HG03159 (cell line): ENCODE measurements around the gene TPRG1.

Experiments used
- ATAC-seq: cut with Tn5 transposase; IDR thresholded peaks from one replicate; pipeline ENCODE4 v1.9.1; 2021; ENCODE audit warnings: mild to moderate bottlenecking, moderate library complexity; ENCODE audit not compliant: unreplicated experiment

Gene TPRG1

GRCh38 chr3:189276444-189277219, 104.9 kb downstream of the TPRG1 start:
- ATAC-seq = no peak

DNA sequence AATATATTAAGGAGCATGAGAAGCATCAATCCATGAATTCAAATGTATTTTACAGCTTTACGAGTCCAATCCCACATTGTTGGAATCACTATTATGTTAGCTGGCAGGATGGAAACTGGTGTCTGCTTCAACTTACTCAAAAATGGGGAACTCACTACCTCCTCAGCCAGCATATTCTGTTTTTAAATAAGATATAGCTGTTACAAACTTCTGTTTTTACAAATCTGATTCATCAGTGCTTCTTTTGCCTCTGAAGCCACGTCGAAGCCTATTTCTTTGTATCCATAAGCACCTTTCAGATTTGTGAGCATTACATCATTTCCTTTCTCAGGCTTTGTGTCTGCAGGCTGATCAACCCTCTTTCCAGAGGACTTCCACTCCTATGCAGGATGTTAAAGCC, 105.9 kb downstream of the TPRG1 start:
- ATAC-seq = no peak

DNA sequence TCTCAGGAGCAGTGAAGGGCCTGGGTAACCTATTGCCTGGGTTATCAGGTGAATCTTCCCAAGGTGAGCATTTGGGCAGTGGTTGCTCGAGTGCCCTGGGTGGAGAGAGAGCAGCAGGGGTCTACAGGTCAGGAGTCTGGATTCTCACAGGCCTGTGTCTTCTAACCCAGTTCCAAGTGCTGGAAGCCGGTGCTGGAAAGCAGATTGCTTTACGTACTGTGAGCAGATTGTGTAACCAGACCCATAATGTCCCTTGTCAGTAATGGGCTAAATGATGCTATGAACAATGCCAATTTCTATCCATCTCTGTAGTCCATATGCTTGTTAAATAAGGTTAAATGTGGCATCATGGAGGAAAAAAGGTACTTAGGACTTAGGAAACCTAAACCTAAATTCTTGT, 106.5 kb downstream of the TPRG1 start:
- ATAC-seq = no peak

DNA sequence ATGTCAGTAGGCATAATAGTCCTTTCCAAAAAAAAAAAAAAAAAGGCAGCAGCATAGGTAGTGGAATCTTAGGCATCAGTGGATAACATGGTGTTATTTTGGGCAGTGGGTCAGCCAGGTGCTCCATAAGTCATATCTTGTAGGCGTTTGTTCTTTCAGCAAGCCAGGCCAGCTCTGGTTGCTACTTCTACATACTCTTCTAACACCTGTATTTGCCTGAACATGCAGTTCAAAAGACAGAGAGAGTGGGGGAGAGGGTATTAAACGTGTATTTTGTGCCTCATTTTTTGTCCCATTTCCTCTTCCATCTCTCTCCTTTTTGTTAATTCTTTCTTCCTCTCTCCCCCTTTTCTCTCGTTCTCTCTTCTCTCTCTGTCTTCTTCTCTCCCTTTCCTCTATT, 110.4 kb downstream of the TPRG1 start:
- no peak for ATAC-seq

DNA sequence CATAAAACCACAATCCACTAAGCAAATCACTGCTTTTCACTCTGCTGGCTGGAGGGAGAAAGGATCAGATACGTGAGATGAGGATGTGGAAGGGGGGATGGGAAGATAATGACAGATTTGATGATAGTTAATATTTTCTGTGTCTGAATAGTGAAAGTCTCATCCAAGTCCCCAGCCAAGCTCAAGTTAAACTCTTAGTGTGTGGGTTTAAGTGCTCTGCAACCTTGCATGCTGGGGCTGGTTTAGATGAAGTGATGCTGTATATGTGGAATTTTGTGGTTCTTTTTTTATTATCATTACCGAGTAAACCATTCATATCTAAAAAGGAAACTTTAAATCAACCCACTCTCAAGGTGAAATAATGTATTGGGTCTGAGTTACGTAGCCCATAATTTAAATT, 111.0 kb downstream of the TPRG1 start:
- ATAC-seq = no peak

GRCh38 chr3:189286188-189286587, 114.4 kb downstream of the TPRG1 start:
- ATAC-seq = peak; percentile 37

DNA sequence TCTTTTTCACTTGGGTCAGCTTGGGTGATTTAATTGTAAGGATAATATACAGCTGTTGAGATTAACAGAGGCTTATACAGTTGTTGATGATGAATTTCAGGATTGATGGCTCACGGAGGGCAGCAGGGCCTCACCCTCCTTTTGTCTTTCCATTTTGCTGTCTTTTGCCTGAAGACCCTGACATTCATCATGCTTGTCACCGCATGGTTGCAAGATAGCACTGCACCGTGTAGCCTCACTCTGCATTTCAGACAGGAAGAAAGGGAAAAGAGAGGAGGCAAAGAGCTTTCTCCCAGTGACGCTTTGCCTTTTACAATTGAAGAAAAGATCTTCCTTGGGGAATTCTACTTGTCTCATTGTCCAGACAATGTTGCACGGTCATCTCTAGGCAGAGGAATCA, 115.1 kb downstream of the TPRG1 start:
- ATAC-seq = no peak

DNA sequence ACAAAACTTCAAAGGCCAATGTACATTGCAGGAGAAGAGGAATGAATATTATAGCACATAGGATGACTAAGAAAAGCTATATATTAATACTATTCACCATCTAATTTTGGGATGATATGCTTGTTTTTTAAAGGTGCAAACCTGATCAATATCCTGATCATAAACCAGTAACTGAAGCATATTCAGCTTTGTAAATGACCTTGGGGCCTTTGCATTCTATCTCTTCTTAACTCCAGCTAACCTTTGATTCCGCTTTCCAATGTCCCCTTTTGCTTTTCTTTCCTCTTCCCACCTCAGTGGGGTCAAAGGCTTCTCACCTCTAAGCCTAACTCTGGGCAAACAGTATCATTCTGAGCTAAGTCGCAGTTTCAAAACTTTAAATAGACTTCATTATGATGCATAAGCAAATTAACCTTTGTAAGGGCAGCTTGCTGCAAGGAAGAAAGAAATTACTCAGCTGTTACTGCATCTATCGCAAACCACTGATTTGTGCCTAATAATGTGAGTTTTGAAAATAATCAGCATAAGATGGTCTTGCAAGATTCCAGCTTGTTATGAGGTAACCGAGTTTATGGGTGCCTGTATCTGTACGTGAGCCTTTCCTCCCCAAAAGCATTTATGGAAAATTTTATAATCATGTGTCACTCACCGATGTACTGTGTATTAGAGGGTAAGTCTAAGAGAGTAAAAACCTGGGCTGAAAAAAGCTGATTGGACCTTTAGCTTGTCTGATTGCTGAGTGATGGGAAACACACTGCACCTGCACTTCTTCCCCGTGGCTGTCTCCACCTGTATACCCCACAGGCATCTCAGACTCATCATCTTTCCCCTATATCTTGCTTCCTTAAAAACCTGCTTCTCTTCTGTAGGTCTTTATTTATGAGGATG, 116.8 kb downstream of the TPRG1 start:
- peak; percentile 96 for ATAC-seq

GRCh38 chr3:189289251-189289650, 117.5 kb downstream of the TPRG1 start:
- no peak for ATAC-seq

- ATAC-seq = no peak
Observed at GRCh38 chr3:189292667-189293484, 121.1 kb downstream of the TPRG1 start.

DNA sequence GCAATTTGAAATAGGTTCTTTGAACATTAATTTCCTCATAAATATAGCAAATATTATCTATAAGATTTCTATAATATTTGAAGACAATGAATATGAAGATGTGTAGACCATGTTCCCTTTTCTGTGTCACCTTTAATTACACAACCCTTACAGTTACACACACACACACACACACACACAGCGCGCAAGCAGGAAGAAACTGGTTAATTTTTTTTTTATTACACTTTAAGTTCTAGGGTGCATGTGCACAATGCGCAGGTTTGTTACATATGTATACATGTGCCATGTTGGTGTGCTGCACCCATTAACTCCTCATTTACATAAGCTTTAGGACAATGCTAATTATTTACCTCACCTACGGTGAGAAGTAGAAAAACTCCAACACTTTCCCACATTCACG, 122.9 kb downstream of the TPRG1 start:
- ATAC-seq = no peak

GRCh38 chr3:189295089-189295488, 123.3 kb downstream of the TPRG1 start:
- no peak for ATAC-seq

DNA sequence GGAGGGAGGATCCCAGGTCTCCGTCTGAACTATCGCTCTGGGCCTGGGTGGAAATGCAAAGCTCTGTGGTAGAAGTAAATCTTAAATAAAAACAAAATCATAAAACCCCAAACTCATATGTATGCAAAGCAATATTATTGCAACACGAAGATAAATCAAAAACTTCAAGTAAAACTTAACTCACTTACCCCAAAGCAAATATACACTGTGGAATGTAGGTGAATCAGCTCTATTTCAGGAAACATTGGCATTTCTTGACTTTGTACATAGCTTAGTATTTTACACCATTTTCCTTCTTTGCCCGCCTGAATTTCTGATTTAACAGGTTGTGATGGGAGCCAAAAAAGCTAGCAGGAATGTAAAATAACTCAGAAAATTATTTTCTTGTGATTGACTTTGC, 126.2 kb downstream of the TPRG1 start:
- ATAC-seq = no peak

DNA sequence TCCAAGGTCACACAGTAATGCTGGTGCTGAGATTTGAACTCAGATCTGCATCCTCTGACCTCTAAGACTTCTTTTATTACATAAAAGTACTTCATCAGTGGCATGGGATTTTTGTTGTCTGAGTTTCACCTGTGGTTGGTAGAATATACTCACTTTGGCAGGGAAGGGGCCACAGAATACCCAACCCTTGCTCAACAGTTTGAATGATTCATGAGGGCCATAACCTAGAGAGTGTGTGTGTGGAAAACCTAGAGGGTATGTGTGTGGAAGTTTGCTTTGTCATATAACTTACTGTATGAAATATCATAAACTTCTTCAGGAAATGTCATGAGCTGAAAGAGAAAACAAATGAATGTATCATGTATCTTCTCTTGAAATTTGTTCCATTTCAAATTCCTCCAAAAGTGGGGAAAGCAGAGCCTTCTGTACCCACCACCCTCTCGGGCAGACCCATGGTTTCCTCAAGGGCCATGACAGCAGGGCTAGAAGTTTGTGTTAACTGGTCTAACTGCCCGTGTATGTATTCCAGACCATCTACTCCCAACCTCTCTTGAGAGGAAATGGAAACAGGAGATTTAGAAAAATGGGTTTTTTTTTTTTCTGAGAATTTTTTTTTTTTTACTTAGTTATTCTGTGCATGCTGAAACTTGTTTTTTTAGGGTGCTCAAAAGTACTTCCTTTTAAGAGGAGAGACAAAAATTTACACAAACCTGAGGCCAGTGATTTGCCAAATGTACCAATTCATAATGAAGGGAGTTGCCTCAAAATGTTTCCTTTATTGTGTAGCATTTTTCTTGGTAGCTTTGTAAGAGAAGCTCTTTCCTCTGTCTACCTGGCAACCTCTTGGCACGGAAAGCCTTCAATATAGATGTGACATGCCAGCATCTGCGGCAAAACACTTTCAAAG, 127.0 kb downstream of the TPRG1 start:
- no peak for ATAC-seq

- ATAC-seq = no peak
Observed at GRCh38 chr3:189300345-189300744, 128.6 kb downstream of the TPRG1 start.

GRCh38 chr3:189301479-189301878, 129.7 kb downstream of the TPRG1 start:
- no peak for ATAC-seq

GRCh38 chr3:189303584-189303983, 131.8 kb downstream of the TPRG1 start:
- no peak for ATAC-seq

GRCh38 chr3:189304465-189305351, 132.9 kb downstream of the TPRG1 start:
- no peak for ATAC-seq

- peak; percentile 69 for ATAC-seq
Observed at GRCh38 chr3:189305412-189305811, 133.6 kb downstream of the TPRG1 start.
